Thyroid gland (tissue), 4 donors: ENCODE results near the gene NUDT3. TPM values are rescaled to one million over a fixed set of nuclear protein-coding genes. Genes with fewer than 3 reads are reported as not detected.
A peak's percentile ranks its signal among the peaks of the same experiment; 100 is the strongest.

Experiments used
- DNase-seq, 2 donors: peaks; one replicate each; pipeline ENCODE4 v3.0.0-alpha.2; 2019
- H3K27ac ChIP-seq, 3 donors: fragments of 200-600 bp; sonication (generic); 1 replicate in 2 of 3; 2 replicates in 1 of 3; pipeline ENCODE4 v1.5.1; 2016 to 2019; ENCODE audit warnings: mild to moderate bottlenecking in 1 of 3, moderate library complexity in 1 of 3
- H3K27me3 ChIP-seq: fragments of 200-600 bp; sonication (generic); one replicate; pipeline ENCODE4 v1.5.1; 2019
- H3K36me3 ChIP-seq, 2 donors: fragments of 200-600 bp; sonication (generic); one replicate each; pipeline ENCODE4 v1.5.1; 2016 to 2019
- H3K4me1 ChIP-seq, 2 donors: fragments of 200-600 bp; sonication (generic); one replicate each; pipeline ENCODE4 v1.5.1; 2017 to 2019
- H3K4me3 ChIP-seq, 3 donors: fragments of 200-600 bp; sonication (generic); replicated peaks in 1 of 3; 1 replicate in 2 of 3; 2 replicates in 1 of 3; pipeline ENCODE4 v1.5.1; 2016; ENCODE audit warnings: mild to moderate bottlenecking in 1 of 3
- H3K9me3 ChIP-seq: fragments of 200-600 bp; sonication (generic); one replicate; pipeline ENCODE4 v1.5.1; 2017
- CTCF ChIP-seq, 6 experiments: fragments of 200-600 bp in 3 of 6; fragments of 450-650 bp in 3 of 6; sonication (generic) in 3 of 6; IDR thresholded peaks; one replicate each; pipeline ENCODE4 v1.5.1; 2016 to 2019; ENCODE audit warnings: antibody characterized with exemption in 6 of 6, mild to moderate bottlenecking in 2 of 6, inconsistent platforms in 1 of 6, moderate library complexity in 1 of 6
- POLR2A ChIP-seq, 2 donors: fragments of 450-650 bp; IDR thresholded peaks; one replicate each; pipeline ENCODE4 v1.6.1; 2017; ENCODE audit warnings: antibody characterized with exemption in 2 of 2, mild to moderate bottlenecking in 2 of 2, moderate library complexity in 1 of 2
- WGBS, 2 donors: methylation state at CpG; one replicate each; pipeline ENCODE4 v1.1.5; 2017; 5-methylcytosine and 5-hydroxymethylcytosine counted together
- intact Hi-C: fragments of 100-400 bp; cut with DNase I; formaldehyde crosslinking; loops from one replicate; pipeline ENCODE4 v1.15.1; 2023
- total RNA-seq, 4 donors: library from RNA; depleted of rRNA; stranded (reverse); fragments of >200 nt; gene quantifications; one replicate each; pipeline ENCODE4 v1.2.3, GENCODE V29; 2016

The NUDT3 gene
- total RNA-seq, 4 donors from 2014 or later: 68.1 to 98.9 (median 75.5) TPM

GRCh38 chr6:34295721-34296120, 96.7 kb downstream of the NUDT3 start:
- TF ChIP-seq CTCF (IDR thresholded peaks at IDR 0.05) (no peak), POLR2A (IDR thresholded peaks at IDR 0.05) (no peak)
- H3K9me3 ChIP-seq: no peaks in the 10 kb centered on the region
- 70 to 80% methylated on average over 3 of the region's 3 CpGs for WGBS, 2 donors
- H3K27me3 ChIP-seq: no peaks in the 10 kb centered on the region
- no peak overlapping the region for H3K27ac ChIP-seq
- H3K36me3 ChIP-seq: peaks cover 0 to 5% of the 10 kb centered on the region in 2 donors
- intact Hi-C loops: no loop called here
- no peak for DNase-seq
- H3K4me1 ChIP-seq: peaks cover 1 to 19% of the 10 kb centered on the region in 2 donors
- no peak overlapping the region for H3K4me3 ChIP-seq

- peaks cover 0 to 16% of the 10 kb centered on the region in 2 donors for H3K4me1 ChIP-seq
- H3K4me3 ChIP-seq: no peak overlapping the region
- intact Hi-C loops: no loop called here
- TF ChIP-seq CTCF (IDR thresholded peaks at IDR 0.05): no peak
- no peak for TF ChIP-seq POLR2A (IDR thresholded peaks at IDR 0.05)
- no peak for DNase-seq
- no peak overlapping the region for H3K27ac ChIP-seq
- H3K36me3 ChIP-seq: peaks cover 0 to 5% of the 10 kb centered on the region in 2 donors
- no peaks in the 10 kb centered on the region for H3K27me3 ChIP-seq
- WGBS, 2 donors: 97 to 100% methylated on average over 3 of the region's 3 CpGs
- H3K9me3 ChIP-seq: no peaks in the 10 kb centered on the region
These were observed 99.5 kb downstream of the NUDT3 start for GRCh38 chr6:34292954-34293353.

GRCh38 chr6:34289137-34289536, 103.3 kb downstream of the NUDT3 start:
- TF ChIP-seq POLR2A (IDR thresholded peaks at IDR 0.05) (no peak), CTCF (IDR thresholded peaks at IDR 0.05) (no peak)
- H3K27me3 ChIP-seq: no peaks in the 10 kb centered on the region
- H3K4me1 ChIP-seq: peaks cover 0 to 18% of the 10 kb centered on the region in 2 donors
- H3K27ac ChIP-seq: peak overlapping the region in 1 of 3 donors; percentile 4
- H3K9me3 ChIP-seq: no peaks in the 10 kb centered on the region
- no peak overlapping the region for H3K4me3 ChIP-seq
- intact Hi-C loops: no loop called here
- 96% methylated on average over 11 of the region's 11 CpGs for WGBS, 2 donors
- H3K36me3 ChIP-seq: peaks cover 0 to 5% of the 10 kb centered on the region in 2 donors
- no peak for DNase-seq

- Histone ChIP-seq H3K9me3 (no peaks in the 10 kb centered on the region), H3K27me3 (no peaks in the 10 kb centered on the region), H3K4me1 (peaks cover 0 to 18% of the 10 kb centered on the region in 2 donors), H3K27ac (peak overlapping the region in 1 of 3 donors; percentile 3), H3K36me3 (peaks cover 0 to 1% of the 10 kb centered on the region in 2 donors), H3K4me3 (no peak overlapping the region)
- TF ChIP-seq POLR2A (IDR thresholded peaks at IDR 0.05) (no peak), CTCF (IDR thresholded peaks at IDR 0.05) (no peak)
- 63 to 69% methylated on average over 5 of the region's 5 CpGs for WGBS, 2 donors
- intact Hi-C loops: no loop called here
- DNase-seq: no peak
These were observed 103.9 kb downstream of the NUDT3 start for GRCh38 chr6:34288581-34288980.

GRCh38 chr6:34285448-34286164, 106.9 kb downstream of the NUDT3 start:
- no peak for TF ChIP-seq POLR2A (IDR thresholded peaks at IDR 0.05)
- TF ChIP-seq CTCF (IDR thresholded peaks at IDR 0.05): no peak
- intact Hi-C loops: no loop called here

More at GRCh38 chr6:34285448-34286164, 106.9 kb downstream of the NUDT3 start:
- peaks cover 0 to 18% of the 10 kb centered on the region in 2 donors for H3K4me1 ChIP-seq
- no peak overlapping the region for H3K4me3 ChIP-seq
- no peaks in the 10 kb centered on the region for H3K36me3 ChIP-seq
- no peaks in the 10 kb centered on the region for H3K27me3 ChIP-seq
- DNase-seq: no peak
- no peaks in the 10 kb centered on the region for H3K9me3 ChIP-seq
- no peak overlapping the region for H3K27ac ChIP-seq
- WGBS, 2 donors: 89 to 93% methylated on average over 4 of the region's 4 CpGs
